NT2/D1 (cell line): ENCODE data around the gene RUVBL2.
"Not testable (repeated sequence)": the region's sequence is repeated elsewhere in the genome, so short reads cannot be mapped to it uniquely, and the experiment has no call there.

ENCODE experiments used
- DNase-seq: peaks from one replicate; pipeline ENCODE4 v3.0.0-alpha.2; 2011; ENCODE audit warnings: low read depth, low spot score
- H3K27me3 ChIP-seq: 2 replicates; pipeline ENCODE4 v1.6.0; 2011; ENCODE audit warnings: mild to moderate bottlenecking; ENCODE audit not compliant: insufficient read length, insufficient read depth
- H3K36me3 ChIP-seq: 2 replicates; pipeline ENCODE4 v1.6.1; 2011; ENCODE audit warnings: mild to moderate bottlenecking, low read length, mixed read lengths; ENCODE audit not compliant: insufficient read depth, insufficient read length
- H3K4me1 ChIP-seq: 2 replicates; pipeline ENCODE4 v1.5.1; 2011; ENCODE audit not compliant: insufficient read depth, insufficient read length
- H3K4me3 ChIP-seq: 2 replicates; pipeline ENCODE4 v1.5.1; 2011; ENCODE audit warnings: low read depth; ENCODE audit not compliant: insufficient read length
- H3K9ac ChIP-seq: 2 replicates; pipeline ENCODE4 v1.6.0; 2011; ENCODE audit warnings: low read depth; ENCODE audit not compliant: insufficient read length
- H3K9me3 ChIP-seq: 2 replicates; pipeline ENCODE4 v1.5.1; 2011; ENCODE audit warnings: mild to moderate bottlenecking, low read length; ENCODE audit not compliant: insufficient read depth
- SUZ12 ChIP-seq: IDR thresholded peaks from 2 replicates; pipeline ENCODE4 v1.6.1; 2011; ENCODE audit not compliant: insufficient read length, insufficient read depth; ENCODE audit errors: extremely low read depth
- YY1 ChIP-seq: IDR thresholded peaks from 2 replicates; pipeline ENCODE4 v1.6.1; 2011; ENCODE audit not compliant: insufficient read length, insufficient read depth
- ZNF274 ChIP-seq: IDR thresholded peaks from 2 replicates; pipeline ENCODE4 v1.6.1; 2011; ENCODE audit warnings: mild to moderate bottlenecking, low read depth, low read length

Gene RUVBL2

GRCh38 chr19:49039736-49040135, 46.0 kb downstream of the RUVBL2 start:
- H3K9me3 ChIP-seq, H3K9ac ChIP-seq, H3K27me3 ChIP-seq, H3K4me3 ChIP-seq, H3K36me3 ChIP-seq, DNase-seq, H3K4me1 ChIP-seq: not testable (repeated sequence)

GRCh38 chr19:49042177-49042576, 48.5 kb downstream of the RUVBL2 start:
- H3K36me3 ChIP-seq, result no peaks in the 10 kb centered on the region
- no peaks in the 10 kb centered on the region for H3K4me1 ChIP-seq
- TF ChIP-seq YY1 (no peak), ZNF274 (no peak), SUZ12 (no peak)
- no peak overlapping the region for H3K4me3 ChIP-seq
- no peaks in the 10 kb centered on the region for H3K27me3 ChIP-seq
- no peaks in the 10 kb centered on the region for H3K9me3 ChIP-seq
- H3K9ac ChIP-seq, result no peak overlapping the region
- DNase-seq, result no peak

GRCh38 chr19:49042666-49043065, 49.0 kb downstream of the RUVBL2 start:
- not testable (repeated sequence) for H3K27me3 ChIP-seq, H3K4me3 ChIP-seq, H3K9me3 ChIP-seq, H3K9ac ChIP-seq, DNase-seq, H3K36me3 ChIP-seq, H3K4me1 ChIP-seq

- not testable (repeated sequence) for H3K36me3 ChIP-seq, DNase-seq, H3K4me3 ChIP-seq, H3K9ac ChIP-seq, H3K4me1 ChIP-seq, H3K9me3 ChIP-seq, H3K27me3 ChIP-seq
Observed at GRCh38 chr19:49043548-49043947, 49.9 kb downstream of the RUVBL2 start, which contains the start of gene CGB5. Gene CGB5 (plus strand): TSS chr19:49043848. CDS start chr19:49044210, 362 bp downstream.

GRCh38 chr19:49049011-49049410, 55.3 kb downstream of the RUVBL2 start, which contains the start of gene CGB8:
Gene CGB8 (minus strand): TSS chr19:49049111. CDS start chr19:49048739, 372 bp downstream.
- H3K36me3 ChIP-seq, result not testable (repeated sequence)

GRCh38 chr19:49049834-49050233, 56.1 kb downstream of the RUVBL2 start:
- not testable (repeated sequence) for H3K4me3 ChIP-seq, DNase-seq, H3K27me3 ChIP-seq, H3K36me3 ChIP-seq, H3K4me1 ChIP-seq, H3K9ac ChIP-seq, H3K9me3 ChIP-seq

More at GRCh38 chr19:49049011-49049410, 55.3 kb downstream of the RUVBL2 start, which contains the start of gene CGB8:
- H3K9ac ChIP-seq, H3K4me1 ChIP-seq, H3K4me3 ChIP-seq, H3K9me3 ChIP-seq, DNase-seq, H3K27me3 ChIP-seq: not testable (repeated sequence)

- not testable (repeated sequence) for H3K9ac ChIP-seq, H3K36me3 ChIP-seq, H3K4me1 ChIP-seq, H3K27me3 ChIP-seq, H3K4me3 ChIP-seq, DNase-seq, H3K9me3 ChIP-seq
Observed at GRCh38 chr19:49050376-49051033, 56.8 kb downstream of the RUVBL2 start.

GRCh38 chr19:49056101-49056901, 62.6 kb downstream of the RUVBL2 start:
- Histone ChIP-seq H3K9ac (peak overlapping the region; percentile 70), H3K4me3 (peak overlapping the region; percentile 36)
- DNase-seq, result no peak

GRCh38 chr19:49056902-49057596, 63.4 kb downstream of the RUVBL2 start:
- Histone ChIP-seq H3K9ac (peak overlapping the region; percentile 70), H3K4me3 (peak overlapping the region; percentile 36), H3K27me3 (peaks cover 48% of the 10 kb centered on the region)
- H3K9me3 ChIP-seq, DNase-seq, H3K4me1 ChIP-seq, H3K36me3 ChIP-seq: not testable (repeated sequence)

More at GRCh38 chr19:49056101-49056901, 62.6 kb downstream of the RUVBL2 start:
- Histone ChIP-seq H3K36me3 (no peaks in the 10 kb centered on the region), H3K9me3 (no peaks in the 10 kb centered on the region), H3K4me1 (peaks cover 5% of the 10 kb centered on the region), H3K27me3 (peaks cover 48% of the 10 kb centered on the region)
- no peak for TF ChIP-seq YY1
- no peak for TF ChIP-seq SUZ12
- no peak for TF ChIP-seq ZNF274
